Fibroblast of lung (primary cell): ENCODE data around the gene USP7.

Source experiments
- EZH2 ChIP-seq: IDR thresholded peaks from 2 replicates; pipeline ENCODE4 v1.5.1; 2012; ENCODE audit warnings: low read length, control low read depth, mild to moderate bottlenecking; ENCODE audit errors: missing control alignments
- TF ChIP-seq, protein P1 (sequence below), 2 donors: IDR thresholded peaks in 1 of 2; conservative IDR thresholded peaks in 1 of 2; 1 replicate in 1 of 2; 2 replicates in 1 of 2; pipeline ENCODE4 v1.5.1; 2011 to 2012; ENCODE audit warnings: low read length in 2 of 2, control low read depth in 1 of 2, inconsistent platforms in 1 of 2, low read depth in 1 of 2, mild to moderate bottlenecking in 1 of 2

GRCh38 chr16:8963010-8963820 is 491 bp downstream of the USP7 start:
- TF ChIP-seq, protein P1, sequence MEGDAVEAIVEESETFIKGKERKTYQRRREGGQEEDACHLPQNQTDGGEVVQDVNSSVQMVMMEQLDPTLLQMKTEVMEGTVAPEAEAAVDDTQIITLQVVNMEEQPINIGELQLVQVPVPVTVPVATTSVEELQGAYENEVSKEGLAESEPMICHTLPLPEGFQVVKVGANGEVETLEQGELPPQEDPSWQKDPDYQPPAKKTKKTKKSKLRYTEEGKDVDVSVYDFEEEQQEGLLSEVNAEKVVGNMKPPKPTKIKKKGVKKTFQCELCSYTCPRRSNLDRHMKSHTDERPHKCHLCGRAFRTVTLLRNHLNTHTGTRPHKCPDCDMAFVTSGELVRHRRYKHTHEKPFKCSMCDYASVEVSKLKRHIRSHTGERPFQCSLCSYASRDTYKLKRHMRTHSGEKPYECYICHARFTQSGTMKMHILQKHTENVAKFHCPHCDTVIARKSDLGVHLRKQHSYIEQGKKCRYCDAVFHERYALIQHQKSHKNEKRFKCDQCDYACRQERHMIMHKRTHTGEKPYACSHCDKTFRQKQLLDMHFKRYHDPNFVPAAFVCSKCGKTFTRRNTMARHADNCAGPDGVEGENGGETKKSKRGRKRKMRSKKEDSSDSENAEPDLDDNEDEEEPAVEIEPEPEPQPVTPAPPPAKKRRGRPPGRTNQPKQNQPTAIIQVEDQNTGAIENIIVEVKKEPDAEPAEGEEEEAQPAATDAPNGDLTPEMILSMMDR (conservative IDR thresholded peaks at IDR 0.05 in 1 of 2, IDR thresholded peaks at IDR 0.05 in 1 of 2; ENCODE audit: low read depth in 1 of 2, low read length in 2 of 2), result no peak
- TF ChIP-seq EZH2, result no peak
